H9 (cell line): Measurements from ENCODE around the gene TMEM234. TPM values are rescaled to one million over a fixed set of nuclear protein-coding genes. Genes with fewer than 3 reads are reported as not detected.
"Not testable (repeated sequence)": the region's sequence is repeated elsewhere in the genome, so short reads cannot be mapped to it uniquely, and the experiment has no call there.

Source experiments
- DNase-seq: peaks from one replicate; pipeline ENCODE4 v3.0.0-alpha.2; 2017
- H2AFZ ChIP-seq: one replicate; pipeline ENCODE4 v1.6.1; 2013; ENCODE audit warnings: mild to moderate bottlenecking, low read length, control low read depth, moderate library complexity
- H2AK5ac ChIP-seq: 2 replicates; pipeline ENCODE4 v1.6.1; 2013; ENCODE audit warnings: low read length, control low read depth, mixed read lengths; ENCODE audit not compliant: insufficient read length
- H2BK120ac ChIP-seq: one replicate; pipeline ENCODE4 v1.6.1; 2013; ENCODE audit warnings: low read depth, mild to moderate bottlenecking, low read length, control low read depth, inconsistent platforms; ENCODE audit not compliant: poor library complexity, severe bottlenecking
- H2BK12ac ChIP-seq: 2 replicates; pipeline ENCODE4 v1.6.1; 2013; ENCODE audit warnings: low read length, control low read depth, mixed read lengths, low read depth; ENCODE audit not compliant: insufficient read length
- H2BK15ac ChIP-seq: 2 replicates; pipeline ENCODE4 v1.6.1; 2013; ENCODE audit warnings: low read depth, low read length, control low read depth
- H2BK20ac ChIP-seq: one replicate; pipeline ENCODE4 v1.6.1; 2013; ENCODE audit warnings: low read depth, mild to moderate bottlenecking, low read length, control low read depth, inconsistent platforms; ENCODE audit not compliant: poor library complexity, severe bottlenecking
- H2BK5ac ChIP-seq: 2 replicates; pipeline ENCODE4 v1.6.1; 2013; ENCODE audit warnings: low read length, control low read depth, mixed read lengths; ENCODE audit not compliant: insufficient read length
- H3K14ac ChIP-seq: 2 replicates; pipeline ENCODE4 v1.6.1; 2013; ENCODE audit warnings: low read length, control low read depth; ENCODE audit not compliant: insufficient read depth
- H3K18ac ChIP-seq: 2 replicates; pipeline ENCODE4 v1.6.1; 2013; ENCODE audit warnings: low read depth, mild to moderate bottlenecking, mixed read lengths, low read length, control low read depth; ENCODE audit not compliant: insufficient read length
- H3K23ac ChIP-seq: 2 replicates; pipeline ENCODE4 v1.6.1; 2013; ENCODE audit warnings: low read length, control low read depth, mixed read lengths, low read depth; ENCODE audit not compliant: insufficient read length
- H3K23me2 ChIP-seq: 2 replicates; pipeline ENCODE4 v1.6.1; 2013; ENCODE audit warnings: low read depth, mild to moderate bottlenecking, mixed read lengths, low read length, control low read depth; ENCODE audit not compliant: insufficient read length, poor library complexity, severe bottlenecking
- H3K27ac ChIP-seq: 2 replicates; pipeline ENCODE4 v1.5.1; 2013; ENCODE audit warnings: low read length, control low read depth, mixed read lengths, low read depth; ENCODE audit not compliant: insufficient read length
- H3K27me3 ChIP-seq: 2 replicates; pipeline ENCODE4 v1.6.1; 2013; ENCODE audit warnings: low read length, control low read depth, inconsistent platforms; ENCODE audit not compliant: insufficient read depth
- H3K4ac ChIP-seq: 2 replicates; pipeline ENCODE4 v1.6.1; 2013; ENCODE audit warnings: low read depth, mild to moderate bottlenecking, control low read depth, inconsistent platforms, low read length, moderate library complexity
- H3K4me1 ChIP-seq: 2 replicates; pipeline ENCODE4 v1.6.1; 2013; ENCODE audit warnings: low read length, control low read depth, inconsistent platforms; ENCODE audit not compliant: insufficient read depth
- H3K4me2 ChIP-seq: 2 replicates; pipeline ENCODE4 v1.6.1; 2013; ENCODE audit warnings: low read length, control low read depth, mixed read lengths; ENCODE audit not compliant: insufficient read length, insufficient read depth
- H3K56ac ChIP-seq: 2 replicates; pipeline ENCODE4 v1.6.1; 2013; ENCODE audit warnings: low read depth, mild to moderate bottlenecking, mixed read lengths, low read length, control low read depth; ENCODE audit not compliant: insufficient read length
- H3K79me1 ChIP-seq: 2 replicates; pipeline ENCODE4 v1.6.1; 2013; ENCODE audit warnings: low read depth, mild to moderate bottlenecking, moderate library complexity, low read length, control low read depth, inconsistent platforms; ENCODE audit not compliant: insufficient read depth, poor library complexity, severe bottlenecking
- H3K79me2 ChIP-seq: 2 replicates; pipeline ENCODE4 v1.6.1; 2013; ENCODE audit warnings: low read length, control low read depth, inconsistent platforms; ENCODE audit not compliant: insufficient read depth
- H3K9ac ChIP-seq: 2 replicates; pipeline ENCODE4 v1.6.1; 2013; ENCODE audit warnings: low read length, control low read depth, mixed read lengths; ENCODE audit not compliant: insufficient read length; ENCODE audit errors: extremely low read depth
- H3K9me3 ChIP-seq: one replicate; pipeline ENCODE4 v1.6.1; 2013; ENCODE audit warnings: low read depth, low read length, inconsistent platforms; ENCODE audit not compliant: control insufficient read depth
- H3T11ph ChIP-seq: one replicate; pipeline ENCODE4 v1.6.1; 2013; ENCODE audit warnings: mild to moderate bottlenecking, low read length, control low read depth, inconsistent platforms
- H4K20me1 ChIP-seq: one replicate; pipeline ENCODE4 v1.6.1; 2013; ENCODE audit not compliant: control insufficient read depth, insufficient read length, insufficient read depth
- H4K5ac ChIP-seq: 2 replicates; pipeline ENCODE4 v1.6.1; 2013; ENCODE audit warnings: low read depth, mild to moderate bottlenecking, mixed read lengths, low read length, control low read depth; ENCODE audit not compliant: insufficient read length
- H4K8ac ChIP-seq: replicated peaks from 2 replicates; pipeline ENCODE4 v1.6.1; 2013; ENCODE audit warnings: low read length, control low read depth, mixed read lengths, low read depth; ENCODE audit not compliant: insufficient read length
- H4K91ac ChIP-seq: 2 replicates; pipeline ENCODE4 v1.6.1; 2013; ENCODE audit warnings: low read depth, mild to moderate bottlenecking, moderate library complexity, mixed read lengths, low read length, control low read depth; ENCODE audit not compliant: insufficient read length
- H3K27ac Mint-ChIP-seq, 3 experiments: 2 replicates in 2 of 3; 3 replicates in 1 of 3; pipeline ENCODE4 v1.8.0; 2020 to 2021; ENCODE audit warnings: mixed read lengths in 3 of 3, mild to moderate bottlenecking in 1 of 3, moderate library complexity in 1 of 3
- H3K27me3 Mint-ChIP-seq: 2 replicates; pipeline ENCODE4 v1.8.0; 2021; ENCODE audit warnings: low read depth, mild to moderate bottlenecking, moderate library complexity, mixed read lengths
- H3K36me3 Mint-ChIP-seq, 3 experiments: 2 replicates in 2 of 3; 3 replicates in 1 of 3; pipeline ENCODE4 v1.8.0; 2020 to 2021; ENCODE audit warnings: low read depth in 3 of 3, mixed read lengths in 3 of 3; ENCODE audit not compliant: insufficient read depth in 1 of 3
- H3K4me1 Mint-ChIP-seq, 2 experiments: 2 replicates each; pipeline ENCODE4 v1.8.0; 2020; ENCODE audit warnings: mixed read lengths in 2 of 2
- H3K4me3 Mint-ChIP-seq, 2 experiments: 2 replicates in 1 of 2; 3 replicates in 1 of 2; pipeline ENCODE4 v1.8.0; 2020 to 2021; ENCODE audit warnings: mild to moderate bottlenecking in 2 of 2, mixed read lengths in 2 of 2, moderate library complexity in 1 of 2
- H3K9me3 Mint-ChIP-seq, 2 experiments: 2 replicates in 1 of 2; 3 replicates in 1 of 2; pipeline ENCODE4 v1.8.0; 2020; ENCODE audit warnings: mild to moderate bottlenecking in 2 of 2, mixed read lengths in 2 of 2, moderate library complexity in 1 of 2
- CTCF ChIP-seq: fragments of 200-600 bp; sonication (generic); conservative IDR thresholded peaks from 3 replicates; pipeline ENCODE4 v1.8.0; 2021; ENCODE audit warnings: antibody characterized with exemption, mild to moderate bottlenecking
- WGBS: extraction: QIAGEN DNeasy Blood & Tissue Kit; methylation state at CpG from one replicate; pipeline ENCODE4 v1.1.7; 2013; ENCODE audit warnings: missing lambda C conversion rate, low lambda C conversion rate, mixed read lengths; ENCODE audit not compliant: insufficient read length; ENCODE audit errors: extremely low coverage; 5-methylcytosine and 5-hydroxymethylcytosine counted together
- total RNA-seq: library from RNA; stranded (reverse); gene quantifications from 2 replicates; pipeline ENCODE4 v1.2.1, GENCODE V29; 2021

The TMEM234 gene
- total RNA-seq, 1 experiment from 2014 or later = 19.7 TPM

- H3K18ac ChIP-seq = no peak overlapping the region
- H3K9ac ChIP-seq = no peak overlapping the region
- no peak overlapping the region for H2BK15ac ChIP-seq
- H4K8ac ChIP-seq = no peak overlapping the region
- no peak overlapping the region for H3K23ac ChIP-seq
- no peaks in the 10 kb centered on the region for H4K20me1 ChIP-seq
- DNase-seq = no peak
- Mint-ChIP-seq H3K36me3 (no peaks in the 10 kb centered on the region), H3K4me3 (no peak overlapping the region), H3K9me3 (no peaks in the 10 kb centered on the region; a peak in 1 of 5 replicates), H3K27me3 (no peaks in the 10 kb centered on the region; the same call in 1 of the 2 replicates), H3K27ac (no peak overlapping the region), H3K4me1 (peaks cover 4 to 16% of the 10 kb centered on the region in 2 experiments)
- H3K27ac ChIP-seq = no peak overlapping the region
- no peaks in the 10 kb centered on the region for H3K4me1 ChIP-seq
- H3K9me3 ChIP-seq = no peaks in the 10 kb centered on the region
- H3K23me2 ChIP-seq = no peaks in the 10 kb centered on the region
- TF ChIP-seq CTCF = no peak
- no peak overlapping the region for H2BK20ac ChIP-seq
- no peak overlapping the region for H3K56ac ChIP-seq
- H2AFZ ChIP-seq = no peak overlapping the region
- no peak overlapping the region for H2BK12ac ChIP-seq
- no peak overlapping the region for H4K91ac ChIP-seq
- H3K4me2 ChIP-seq = no peak overlapping the region
- H3K79me2 ChIP-seq = no peaks in the 10 kb centered on the region; the same call in 1 of the 2 replicates
- WGBS = no CpG with 5 or more reads among the region's 4 CpGs
- no peak overlapping the region for H2BK120ac ChIP-seq
- H2AK5ac ChIP-seq = no peak overlapping the region
- no peak overlapping the region for H4K5ac ChIP-seq
- H3K79me1 ChIP-seq = no peaks in the 10 kb centered on the region
- H3K14ac ChIP-seq = no peak overlapping the region
- H3T11ph ChIP-seq = no peak overlapping the region
- no peak overlapping the region for H3K4ac ChIP-seq
- no peaks in the 10 kb centered on the region for H3K27me3 ChIP-seq
- no peak overlapping the region for H2BK5ac ChIP-seq
These were observed 41.6 kb upstream of the TMEM234 start for GRCh38 chr1:32263744-32264143.

- not testable (repeated sequence) for H3K18ac ChIP-seq, H4K5ac ChIP-seq, H3K79me2 ChIP-seq, H2AFZ ChIP-seq, H3K27me3 Mint-ChIP-seq, H3K27ac ChIP-seq, H2BK5ac ChIP-seq, DNase-seq, H3K36me3 Mint-ChIP-seq, H2BK15ac ChIP-seq, H3K4ac ChIP-seq, H3K14ac ChIP-seq, H3T11ph ChIP-seq, H2BK120ac ChIP-seq, H3K27ac Mint-ChIP-seq, H2BK20ac ChIP-seq, H4K8ac ChIP-seq, H2AK5ac ChIP-seq, H3K56ac ChIP-seq, H3K23ac ChIP-seq, H2BK12ac ChIP-seq, H3K4me3 Mint-ChIP-seq, H3K9me3 ChIP-seq, H3K9me3 Mint-ChIP-seq, H3K9ac ChIP-seq, H3K4me1 ChIP-seq, H3K23me2 ChIP-seq, H4K20me1 ChIP-seq, H3K27me3 ChIP-seq, H3K4me2 ChIP-seq, H4K91ac ChIP-seq, H3K79me1 ChIP-seq
- peaks cover 4 to 16% of the 10 kb centered on the region in 2 experiments for H3K4me1 Mint-ChIP-seq
- no CpG with 5 or more reads among the region's 4 CpGs for WGBS
These were observed 41.1 kb upstream of the TMEM234 start for GRCh38 chr1:32263236-32263593.
